Epidermal melanocyte (primary cell): Measurements from ENCODE around the gene ALPG.
"Not testable (repeated sequence)": the region's sequence is repeated elsewhere in the genome, so short reads cannot be mapped to it uniquely, and the experiment has no call there.

ENCODE experiments used
- DNase-seq: peaks from one replicate; pipeline ENCODE4 v3.0.0; 2011; ENCODE audit warnings: low spot score; ENCODE audit not compliant: insufficient read length

Gene ALPG

DNA sequence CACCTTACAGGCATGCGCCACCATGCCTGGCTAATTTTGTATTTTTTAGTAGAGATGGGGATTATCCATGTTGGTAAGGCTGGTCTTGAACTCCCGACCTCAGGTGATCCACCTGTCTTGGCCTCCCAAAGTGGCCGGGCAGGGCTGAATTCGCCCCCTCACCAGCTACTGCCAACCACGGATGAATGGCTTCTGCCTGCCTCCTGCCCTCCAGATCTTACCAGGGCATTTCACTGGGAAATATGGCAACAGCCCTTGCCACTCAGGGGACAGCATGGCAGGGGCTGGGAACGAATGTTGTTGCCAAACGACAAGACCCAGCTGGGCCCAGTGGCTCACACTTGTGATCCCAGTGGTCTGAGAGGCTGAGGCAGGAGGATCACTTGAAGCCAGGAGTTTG lies 29.9 kb upstream of the ALPG start:
- DNase-seq = peak; percentile 10

DNA sequence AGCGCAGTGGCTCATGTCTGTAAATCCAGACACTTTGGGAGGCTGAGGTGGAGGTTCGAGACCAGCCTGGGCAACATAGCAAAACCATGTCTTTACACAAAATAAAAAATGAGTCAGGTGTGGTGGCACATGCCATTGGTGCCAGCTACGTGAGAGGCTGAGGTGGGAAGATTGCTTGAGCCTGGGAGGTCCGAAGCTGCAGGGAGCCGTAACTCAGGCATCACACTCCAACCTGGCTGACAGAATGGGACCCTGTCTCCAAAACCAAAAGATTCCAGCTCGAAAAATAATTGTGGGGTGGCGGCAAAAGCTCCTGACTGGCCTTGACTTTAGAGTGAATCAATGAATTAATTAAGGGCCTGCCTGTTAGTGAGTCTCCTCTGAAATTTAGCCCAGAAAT lies 29.3 kb upstream of the ALPG start:
- no peak for DNase-seq

DNA sequence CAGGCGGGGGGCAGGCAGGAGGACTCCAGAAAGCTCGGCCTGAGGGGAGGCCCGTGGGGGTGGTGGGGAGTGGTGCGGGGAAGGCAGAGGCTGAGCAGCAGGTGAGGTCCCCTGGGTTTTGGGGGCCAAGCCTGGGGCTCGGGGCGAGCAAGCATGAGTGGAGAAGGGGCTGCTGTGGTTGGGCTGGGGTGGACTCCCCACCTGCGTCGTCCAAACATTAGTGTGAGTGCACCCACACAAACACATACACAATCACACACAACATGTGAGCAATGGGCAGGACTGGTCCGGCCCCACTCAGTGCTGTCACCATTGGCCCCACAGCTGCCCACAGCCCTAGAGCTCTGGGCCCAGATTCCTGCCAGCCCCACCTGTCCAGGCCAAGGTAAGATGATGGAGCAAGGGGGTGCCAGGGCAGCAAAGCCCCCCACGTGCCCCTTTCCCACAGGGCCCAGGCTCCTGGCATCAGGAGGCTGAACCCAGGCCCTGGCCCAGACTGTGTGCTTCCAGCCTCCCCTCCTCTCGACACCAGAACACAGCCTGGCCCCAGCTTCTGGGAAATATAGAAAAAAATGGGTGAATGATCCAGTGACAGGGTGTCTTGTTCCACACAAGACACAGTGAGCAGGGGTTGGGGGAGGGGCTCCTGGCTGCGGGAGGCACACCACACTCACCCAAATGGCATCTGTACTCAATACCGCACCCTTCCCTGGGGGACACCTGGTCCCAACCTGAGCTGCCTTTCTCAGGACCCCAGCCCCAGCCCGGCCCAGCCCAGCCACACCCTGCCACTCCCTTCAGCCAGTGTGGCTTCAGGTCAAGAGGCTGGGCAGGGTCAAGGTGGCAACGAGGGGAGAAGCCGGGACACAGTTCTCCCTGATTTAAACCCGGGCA lies 28.6 kb upstream of the ALPG start:
- peak; percentile 7 for DNase-seq

DNA sequence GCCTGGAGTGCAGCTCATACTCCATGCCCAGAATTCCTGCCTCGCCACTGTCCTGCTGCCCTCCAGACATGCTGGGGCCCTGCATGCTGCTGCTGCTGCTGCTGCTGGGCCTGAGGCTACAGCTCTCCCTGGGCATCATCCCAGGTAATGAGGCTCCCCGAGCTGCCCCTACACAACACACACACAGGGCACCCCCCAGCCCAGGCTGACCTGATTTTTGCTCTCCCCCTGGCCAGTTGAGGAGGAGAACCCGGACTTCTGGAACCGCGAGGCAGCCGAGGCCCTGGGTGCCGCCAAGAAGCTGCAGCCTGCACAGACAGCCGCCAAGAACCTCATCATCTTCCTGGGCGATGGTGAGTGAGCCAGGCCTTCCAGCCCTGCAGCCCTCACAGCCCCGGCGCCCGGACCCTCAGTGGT lies 27.9 kb upstream of the ALPG start, which contains the start of gene ALPP:
Gene ALPP (plus strand): TSS at position 17 of the 417 bp plus-strand sequence. CDS start 52 bp downstream, at position 69.
- peak; percentile 4 for DNase-seq

DNA sequence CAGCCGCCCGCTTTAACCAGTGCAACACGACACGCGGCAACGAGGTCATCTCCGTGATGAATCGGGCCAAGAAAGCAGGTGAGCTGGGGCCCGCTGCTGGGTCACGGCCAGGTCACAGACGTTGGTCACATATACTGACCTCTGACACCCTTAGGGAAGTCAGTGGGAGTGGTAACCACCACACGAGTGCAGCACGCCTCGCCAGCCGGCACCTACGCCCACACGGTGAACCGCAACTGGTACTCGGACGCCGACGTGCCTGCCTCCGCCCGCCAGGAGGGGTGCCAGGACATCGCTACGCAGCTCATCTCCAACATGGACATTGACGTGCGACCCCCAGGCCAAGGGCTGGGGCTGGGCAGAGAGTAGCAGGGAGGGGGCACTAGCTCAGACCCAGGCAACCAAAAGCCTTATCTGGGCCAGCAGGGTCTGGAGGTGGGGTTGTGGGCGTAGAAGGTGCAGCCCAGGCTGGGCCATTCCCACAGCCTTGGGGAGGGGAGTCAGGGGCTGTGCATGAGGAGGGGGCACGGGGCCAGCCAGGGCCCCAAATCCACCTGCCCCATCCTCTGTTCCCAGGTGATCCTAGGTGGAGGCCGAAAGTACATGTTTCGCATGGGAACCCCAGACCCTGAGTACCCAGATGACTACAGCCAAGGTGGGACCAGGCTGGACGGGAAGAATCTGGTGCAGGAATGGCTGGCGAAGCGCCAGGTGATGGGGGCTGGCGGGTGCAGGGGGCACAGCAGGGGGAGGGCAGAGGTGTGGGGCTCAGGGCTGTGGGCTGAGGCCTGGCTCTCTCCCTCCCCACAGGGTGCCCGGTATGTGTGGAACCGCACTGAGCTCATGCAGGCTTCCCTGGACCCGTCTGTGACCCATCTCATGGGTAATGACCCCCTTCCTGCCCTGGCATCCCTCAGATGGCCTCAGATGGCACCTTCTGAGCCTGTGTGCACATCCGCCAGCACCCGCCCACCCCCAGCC lies 26.7 kb upstream of the ALPG start:
- peak; percentile 4 for DNase-seq

DNA sequence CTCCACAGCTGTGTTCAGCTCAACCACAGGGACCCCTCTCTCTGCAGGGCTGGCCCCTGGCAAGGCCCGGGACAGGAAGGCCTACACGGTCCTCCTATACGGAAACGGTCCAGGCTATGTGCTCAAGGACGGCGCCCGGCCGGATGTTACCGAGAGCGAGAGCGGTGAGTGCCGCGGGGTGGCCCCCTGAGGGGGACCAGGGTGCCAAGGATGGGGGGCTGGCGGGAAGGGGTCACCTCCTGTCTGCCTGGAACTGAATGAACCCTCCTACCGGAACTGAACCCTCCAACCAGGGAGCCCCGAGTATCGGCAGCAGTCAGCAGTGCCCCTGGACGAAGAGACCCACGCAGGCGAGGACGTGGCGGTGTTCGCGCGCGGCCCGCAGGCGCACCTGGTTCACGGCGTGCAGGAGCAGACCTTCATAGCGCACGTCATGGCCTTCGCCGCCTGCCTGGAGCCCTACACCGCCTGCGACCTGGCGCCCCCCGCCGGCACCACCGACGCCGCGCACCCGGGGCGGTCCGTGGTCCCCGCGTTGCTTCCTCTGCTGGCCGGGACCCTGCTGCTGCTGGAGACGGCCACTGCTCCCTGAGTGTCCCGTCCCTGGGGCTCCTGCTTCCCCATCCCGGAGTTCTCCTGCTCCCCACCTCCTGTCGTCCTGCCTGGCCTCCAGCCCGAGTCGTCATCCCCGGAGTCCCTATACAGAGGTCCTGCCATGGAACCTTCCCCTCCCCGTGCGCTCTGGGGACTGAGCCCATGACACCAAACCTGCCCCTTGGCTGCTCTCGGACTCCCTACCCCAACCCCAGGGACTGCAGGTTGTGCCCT lies 25.2 kb upstream of the ALPG start:
- not testable (repeated sequence) for DNase-seq

DNA sequence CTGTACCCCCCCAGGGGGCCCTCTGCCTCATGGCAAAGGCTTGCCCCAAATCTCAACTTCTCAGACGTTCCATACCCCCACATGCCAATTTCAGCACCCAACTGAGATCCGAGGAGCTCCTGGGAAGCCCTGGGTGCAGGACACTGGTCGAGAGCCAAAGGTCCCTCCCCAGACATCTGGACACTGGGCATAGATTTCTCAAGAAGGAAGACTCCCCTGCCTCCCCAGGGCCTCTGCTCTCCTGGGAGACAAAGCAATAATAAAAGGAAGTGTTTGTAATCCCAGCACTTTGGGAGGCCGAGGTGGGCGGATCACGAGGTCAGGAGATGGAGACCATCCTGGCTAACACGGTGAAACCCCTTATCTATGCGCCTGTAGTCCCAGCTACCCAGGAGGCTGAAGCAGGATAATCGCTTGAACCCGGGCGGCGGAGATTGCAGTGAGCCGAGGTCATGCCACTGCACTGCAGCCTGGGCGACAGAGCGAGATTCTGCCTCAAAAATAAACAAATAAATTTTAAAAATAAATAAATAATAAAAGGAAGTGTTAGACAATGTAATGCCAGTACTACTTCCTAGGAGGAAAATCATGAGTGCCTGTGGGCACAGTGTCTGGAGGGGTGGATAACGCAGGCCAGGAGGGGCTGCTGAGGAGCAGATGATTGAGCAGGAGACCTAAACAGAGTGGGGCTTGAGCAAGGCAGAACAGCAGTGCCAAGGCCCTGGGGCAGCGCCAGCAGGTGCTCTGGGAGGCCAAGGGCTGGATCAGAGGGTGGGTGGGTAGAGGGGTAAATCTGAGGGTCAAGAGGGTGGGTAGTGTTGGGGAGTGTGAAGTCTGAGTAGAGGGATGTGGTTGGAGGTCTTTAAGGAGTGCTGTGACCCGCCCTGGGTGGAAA lies 24.1 kb upstream of the ALPG start:
- DNase-seq = no peak

DNA sequence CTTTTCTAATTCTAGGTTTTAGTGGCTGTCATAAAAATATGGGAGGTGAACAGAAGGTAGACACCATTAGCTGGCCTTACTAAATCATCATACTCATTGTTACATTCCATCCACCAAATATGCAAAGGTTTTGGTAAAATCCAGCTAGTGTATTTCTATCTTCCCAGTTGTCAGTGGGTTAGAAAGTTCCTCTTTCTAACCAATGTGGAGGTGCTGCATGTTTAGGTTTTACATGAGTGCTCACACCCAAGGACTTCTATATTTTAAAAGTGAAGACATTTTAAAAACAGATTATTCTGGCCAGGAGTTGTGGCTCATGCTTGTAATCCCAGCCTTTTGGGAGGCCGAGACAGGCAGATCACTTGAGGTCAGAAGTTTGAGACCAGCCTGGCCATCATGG lies 22.2 kb upstream of the ALPG start:
- DNase-seq = no peak

DNA sequence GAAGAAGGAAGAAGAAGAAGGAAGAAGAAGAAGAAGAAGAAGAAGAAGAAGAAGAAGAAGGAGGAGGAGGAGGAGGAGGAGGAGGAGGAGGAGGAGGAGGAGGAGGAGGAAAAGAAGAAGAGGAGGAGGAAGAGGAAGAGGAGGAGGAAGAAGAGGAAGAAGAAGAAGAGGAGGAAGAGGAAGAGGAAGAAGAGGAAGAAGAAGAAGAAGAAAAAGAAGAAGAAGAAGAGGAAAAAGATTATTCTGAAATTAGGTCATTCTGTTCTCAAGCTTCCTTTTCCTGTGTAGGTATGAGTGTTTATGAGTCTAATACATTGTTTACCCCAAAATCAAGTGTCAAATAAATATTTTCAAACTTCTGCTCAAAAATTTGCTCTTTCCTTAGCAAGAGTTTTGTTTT lies 21.6 kb upstream of the ALPG start:
- DNase-seq = not testable (repeated sequence)

DNA sequence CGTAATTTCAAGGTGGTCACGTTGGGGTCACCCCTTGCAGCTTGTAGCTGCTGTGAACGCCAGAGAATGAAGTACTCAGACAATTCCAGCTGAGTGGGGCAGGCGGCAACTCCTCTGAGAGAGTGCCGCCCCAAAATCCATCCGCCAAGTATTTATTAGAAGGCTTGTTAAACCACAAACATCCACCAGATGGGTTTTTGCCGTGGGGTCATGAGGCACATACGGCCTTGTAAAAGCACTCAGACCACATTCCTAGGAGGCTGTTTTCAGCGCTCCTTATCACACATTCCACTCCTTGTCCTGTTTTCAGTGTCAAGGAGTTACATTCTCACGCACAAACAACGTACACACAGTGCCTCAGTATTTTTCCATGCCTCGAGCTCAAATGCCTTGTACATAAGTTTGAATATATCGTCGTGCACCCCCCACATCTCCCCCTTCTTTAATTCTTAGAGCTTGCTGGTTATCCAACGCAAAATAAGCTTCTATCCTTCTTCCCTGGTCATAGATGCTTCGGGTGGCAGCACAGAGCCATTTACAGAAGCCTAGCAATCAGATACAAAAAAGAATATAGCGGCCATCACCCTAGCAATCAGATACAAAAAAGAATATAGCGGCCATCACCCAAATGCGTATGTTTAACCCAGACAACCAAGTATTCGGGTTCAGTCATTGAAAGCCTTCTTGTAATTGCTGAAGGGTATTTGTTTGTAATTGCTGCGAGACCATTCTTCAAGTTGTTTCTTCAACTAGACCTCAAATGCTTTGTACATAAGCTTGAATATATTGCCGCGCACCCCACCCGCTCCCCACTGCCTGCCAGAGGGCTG lies 20.8 kb upstream of the ALPG start:
- DNase-seq = peak; percentile 91

DNA sequence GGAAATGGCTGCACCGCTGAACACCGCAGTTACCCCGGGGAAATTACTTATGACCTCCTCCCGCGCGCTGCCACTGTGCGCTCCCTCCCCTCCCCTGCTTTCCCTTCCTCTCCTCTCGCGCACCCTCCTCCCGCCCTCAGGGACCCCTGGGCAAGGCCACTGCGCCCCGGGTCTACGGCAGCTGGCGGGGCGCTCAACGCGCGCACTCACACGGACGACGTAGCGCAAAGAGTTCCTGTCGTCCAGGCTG lies 20.2 kb upstream of the ALPG start:
- DNase-seq = no peak

DNA sequence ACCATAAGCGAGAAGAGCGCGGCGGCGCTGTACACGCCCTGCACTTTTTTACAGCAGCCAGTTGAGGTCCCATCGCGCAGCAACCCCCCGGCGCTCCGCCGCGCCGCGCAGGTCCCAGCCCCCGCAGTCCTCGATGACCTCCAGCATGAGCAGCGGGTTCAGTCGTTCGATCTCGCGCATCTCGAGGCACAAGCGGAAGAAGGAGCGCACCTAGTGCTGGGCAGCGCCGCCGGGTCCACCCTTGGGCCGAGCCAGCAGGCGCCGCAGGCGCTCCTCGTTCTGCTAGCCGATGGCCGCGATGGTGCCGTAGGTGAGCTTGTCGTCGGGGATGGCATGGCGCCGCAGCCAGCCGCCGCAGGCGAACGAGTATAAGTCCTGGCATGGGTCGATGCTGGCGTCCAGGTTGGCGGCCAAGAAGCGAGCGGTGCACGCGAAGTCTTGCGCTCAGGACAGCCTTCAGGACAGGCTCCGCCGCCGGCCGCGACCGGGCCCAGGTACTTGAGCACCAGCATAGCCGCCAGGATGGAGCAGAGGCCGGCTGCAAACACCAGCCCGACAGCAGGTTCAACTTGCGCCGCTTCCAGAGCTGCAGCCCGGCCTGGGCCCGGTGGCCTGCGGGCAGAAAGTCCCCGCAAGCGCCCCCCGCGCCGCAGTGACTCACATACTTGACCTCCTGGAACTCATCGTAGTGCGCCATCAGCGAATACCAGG lies 19.7 kb upstream of the ALPG start:
- no peak for DNase-seq

DNA sequence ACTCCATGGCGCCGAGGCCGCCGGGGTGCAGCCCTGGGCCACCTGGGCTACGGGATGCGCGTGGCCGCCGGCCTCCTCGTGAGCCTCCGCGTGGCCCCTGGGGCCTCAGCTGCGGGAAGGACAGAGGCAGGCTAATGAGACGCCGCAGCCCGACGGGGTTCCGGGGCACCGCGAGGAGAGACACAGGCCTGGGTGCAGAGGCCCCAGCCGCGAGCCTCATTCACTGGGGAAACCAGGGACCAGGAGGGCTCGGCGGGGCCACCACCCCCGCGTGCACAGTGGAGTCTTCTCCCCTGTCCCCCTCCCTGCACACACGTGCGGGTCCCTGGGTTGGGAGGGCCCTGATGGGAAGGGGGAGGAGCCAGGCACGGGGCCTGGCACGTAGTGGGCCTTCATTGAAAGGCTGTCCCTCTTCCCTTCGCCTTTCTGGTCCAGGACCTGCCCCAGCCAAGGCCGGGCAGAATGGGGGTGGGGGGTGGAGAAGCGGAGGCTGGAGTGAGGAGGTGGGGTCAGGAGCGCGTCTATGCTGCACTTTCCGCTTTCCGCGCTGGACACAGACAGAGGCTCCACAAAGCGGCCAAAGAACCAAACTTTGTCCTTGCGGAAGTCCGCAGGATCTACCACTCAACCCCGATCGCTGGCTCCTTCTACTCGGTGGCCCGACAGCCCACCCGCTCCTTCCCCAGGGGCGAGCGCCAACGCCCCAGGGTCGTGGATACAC lies 19.0 kb upstream of the ALPG start:
- no peak for DNase-seq

DNA sequence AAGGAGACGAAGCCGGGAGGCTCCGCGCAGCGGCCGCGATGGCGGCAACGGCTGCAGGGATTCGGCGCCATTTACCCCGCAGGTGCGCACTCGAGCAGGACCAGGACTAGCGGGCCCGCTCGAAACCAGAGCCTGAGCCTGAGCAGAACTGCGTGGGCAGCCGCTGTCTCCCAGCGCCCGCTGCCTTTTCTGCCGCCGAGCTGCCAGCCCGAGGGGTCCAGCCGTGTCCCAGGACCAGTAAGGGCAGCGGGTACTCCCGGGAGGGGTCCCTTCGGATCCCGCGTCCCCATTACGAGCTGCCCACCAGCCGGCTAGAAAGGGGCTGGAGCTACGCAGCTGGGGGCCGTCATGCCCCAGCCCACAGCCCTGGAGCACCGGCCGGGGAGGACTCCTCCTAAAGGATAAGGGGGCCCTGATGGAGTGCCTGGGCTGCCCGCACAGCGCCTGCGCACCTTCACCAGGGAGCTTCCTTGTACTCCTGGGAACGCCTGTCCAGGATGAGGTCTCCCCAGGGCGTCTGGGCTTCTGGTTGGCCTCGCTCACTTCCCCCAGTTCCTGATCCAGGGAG lies 18.2 kb upstream of the ALPG start:
- no peak for DNase-seq

DNA sequence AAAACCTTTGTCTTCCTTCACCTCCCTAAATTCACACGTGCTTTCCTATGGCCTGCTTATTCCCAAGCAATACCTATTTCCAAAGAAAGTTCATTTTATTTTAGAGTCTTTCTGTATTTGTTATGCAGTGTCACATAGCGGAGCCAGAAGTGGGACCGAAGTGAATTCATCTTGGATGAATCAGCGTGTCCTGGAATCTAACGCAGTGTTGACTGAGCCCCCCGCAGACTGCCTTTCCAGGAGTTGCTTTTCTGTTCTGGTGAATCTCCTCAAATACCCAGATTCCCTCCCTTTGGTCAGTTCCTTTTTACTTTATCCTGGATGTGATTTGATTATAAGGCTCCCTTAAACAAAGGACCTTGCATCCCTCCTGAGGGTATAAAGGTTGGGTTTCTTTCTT lies 17.3 kb upstream of the ALPG start:
- no peak for DNase-seq

DNA sequence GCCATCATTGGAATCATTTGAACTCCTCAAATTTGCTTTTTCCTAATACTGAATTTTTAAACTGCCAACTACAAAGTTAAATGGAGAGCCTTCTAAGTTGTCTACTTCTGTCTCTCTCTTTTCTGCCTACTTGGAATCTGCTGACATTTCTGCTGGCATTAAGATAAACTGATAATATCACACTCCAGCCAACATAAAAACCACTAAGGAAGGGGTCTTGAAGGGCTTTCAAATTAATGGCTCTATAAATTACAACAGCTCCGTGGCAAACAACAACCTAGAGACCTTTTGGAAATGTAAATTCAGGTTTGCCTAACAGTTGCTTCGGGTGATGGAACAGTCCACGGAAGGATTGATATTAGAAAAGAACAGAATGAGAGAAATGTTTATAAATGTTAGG lies 16.0 kb upstream of the ALPG start:
- no peak for DNase-seq

DNA sequence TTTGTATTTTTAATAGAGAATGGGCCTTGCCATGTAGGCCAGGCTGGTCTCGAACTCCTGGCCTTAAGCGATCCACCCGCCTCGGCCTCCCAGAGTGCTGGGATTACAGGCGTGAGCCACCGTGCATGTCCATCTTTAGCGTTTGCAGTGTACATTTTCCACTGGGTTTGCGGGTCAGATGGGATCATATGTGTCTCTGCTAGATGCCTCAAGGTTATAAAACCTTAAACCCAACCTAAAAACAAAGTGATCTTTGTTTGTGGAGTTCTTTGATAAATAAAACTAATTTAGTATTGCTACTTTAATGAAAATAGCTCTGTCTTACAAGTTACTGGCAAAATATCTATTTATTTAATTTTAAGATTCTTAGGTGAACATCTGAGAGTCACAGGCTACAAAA lies 13.1 kb upstream of the ALPG start:
- peak; percentile 80 for DNase-seq

DNA sequence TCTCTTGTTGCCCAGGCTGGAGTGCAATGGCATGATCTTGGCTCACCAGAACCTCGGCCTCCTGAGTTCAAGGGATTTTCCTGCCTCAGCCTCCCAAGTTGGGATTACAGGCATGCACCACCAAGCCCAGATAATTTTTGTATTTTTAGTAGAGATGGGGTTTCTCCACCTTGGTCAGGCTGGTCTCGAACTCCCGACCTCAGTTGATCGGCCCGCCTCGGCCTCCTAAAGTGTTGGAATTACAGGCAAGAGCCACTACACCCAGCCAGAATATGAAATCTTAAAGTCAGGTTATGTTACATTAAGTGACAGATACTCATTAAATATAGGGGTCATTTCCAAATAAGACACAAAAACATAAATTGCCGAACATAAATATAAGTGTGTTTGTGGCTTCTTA lies 12.2 kb upstream of the ALPG start:
- not testable (repeated sequence) for DNase-seq
